Astrocyte of the cerebellum (primary cell): ENCODE data around the gene TMC6.

ENCODE experiments used
- DNase-seq: peaks from one replicate; pipeline ENCODE4 v3.0.0-alpha.2; 2011; ENCODE audit warnings: low read depth
- H3K4me3 ChIP-seq: 2 replicates; pipeline ENCODE4 v1.5.1; 2011; ENCODE audit warnings: mild to moderate bottlenecking, low read depth, low read length, moderate library complexity
- CTCF ChIP-seq: IDR thresholded peaks from 2 replicates; pipeline ENCODE4 v1.5.1; 2012; ENCODE audit warnings: low read length, low read depth, moderate library complexity, mild to moderate bottlenecking; ENCODE audit errors: missing control alignments
- in situ Hi-C: cut with HindIII; loops from 2 replicates; pipeline ENCODE4 v1.10.0; 2017; ENCODE audit warnings: low sequenced_read_pairs

TMC6 gene

GRCh38 chr17:78138204-78139060 is 9.9 kb upstream of the TMC6 start:
- in situ Hi-C loops: no loop called here
- no peak overlapping the region for H3K4me3 ChIP-seq
- DNase-seq: no peak
- TF ChIP-seq CTCF: no peak

- in situ Hi-C loops: no loop called here
- H3K4me3 ChIP-seq: no peak overlapping the region
- DNase-seq: no peak
- peak; percentile 40 for TF ChIP-seq CTCF
Observed at GRCh38 chr17:78137392-78138203, 9.0 kb upstream of the TMC6 start.

GRCh38 chr17:78135858-78136500 is 7.4 kb upstream of the TMC6 start:
- DNase-seq: no peak
- no peak for TF ChIP-seq CTCF
- in situ Hi-C loops: no loop called here
- no peak overlapping the region for H3K4me3 ChIP-seq

- H3K4me3 ChIP-seq: no peak overlapping the region
- in situ Hi-C loops: no loop called here
- TF ChIP-seq CTCF: no peak
- DNase-seq: no peak
Observed at GRCh38 chr17:78134899-78135385, 6.4 kb upstream of the TMC6 start.

GRCh38 chr17:78133971-78134898 is 5.7 kb upstream of the TMC6 start:
- no peak overlapping the region for H3K4me3 ChIP-seq
- DNase-seq: no peak
- in situ Hi-C loops: no loop called here
- peak; percentile 48 for TF ChIP-seq CTCF
